Astrocyte of the cerebellum (primary cell): ENCODE results near the gene TM4SF20.

Experiments used
- DNase-seq: peaks from one replicate; pipeline ENCODE4 v3.0.0-alpha.2; 2011; ENCODE audit warnings: low read depth
- H3K4me3 ChIP-seq: 2 replicates; pipeline ENCODE4 v1.5.1; 2011; ENCODE audit warnings: mild to moderate bottlenecking, low read depth, low read length, moderate library complexity
- in situ Hi-C: cut with HindIII; loops from 2 replicates; pipeline ENCODE4 v1.10.0; 2017; ENCODE audit warnings: low sequenced_read_pairs
- TF ChIP-seq, protein P1 (sequence below): IDR thresholded peaks from 2 replicates; pipeline ENCODE4 v1.5.1; 2012; ENCODE audit warnings: low read length, low read depth, moderate library complexity, mild to moderate bottlenecking; ENCODE audit errors: missing control alignments

The TM4SF20 gene

DNA sequence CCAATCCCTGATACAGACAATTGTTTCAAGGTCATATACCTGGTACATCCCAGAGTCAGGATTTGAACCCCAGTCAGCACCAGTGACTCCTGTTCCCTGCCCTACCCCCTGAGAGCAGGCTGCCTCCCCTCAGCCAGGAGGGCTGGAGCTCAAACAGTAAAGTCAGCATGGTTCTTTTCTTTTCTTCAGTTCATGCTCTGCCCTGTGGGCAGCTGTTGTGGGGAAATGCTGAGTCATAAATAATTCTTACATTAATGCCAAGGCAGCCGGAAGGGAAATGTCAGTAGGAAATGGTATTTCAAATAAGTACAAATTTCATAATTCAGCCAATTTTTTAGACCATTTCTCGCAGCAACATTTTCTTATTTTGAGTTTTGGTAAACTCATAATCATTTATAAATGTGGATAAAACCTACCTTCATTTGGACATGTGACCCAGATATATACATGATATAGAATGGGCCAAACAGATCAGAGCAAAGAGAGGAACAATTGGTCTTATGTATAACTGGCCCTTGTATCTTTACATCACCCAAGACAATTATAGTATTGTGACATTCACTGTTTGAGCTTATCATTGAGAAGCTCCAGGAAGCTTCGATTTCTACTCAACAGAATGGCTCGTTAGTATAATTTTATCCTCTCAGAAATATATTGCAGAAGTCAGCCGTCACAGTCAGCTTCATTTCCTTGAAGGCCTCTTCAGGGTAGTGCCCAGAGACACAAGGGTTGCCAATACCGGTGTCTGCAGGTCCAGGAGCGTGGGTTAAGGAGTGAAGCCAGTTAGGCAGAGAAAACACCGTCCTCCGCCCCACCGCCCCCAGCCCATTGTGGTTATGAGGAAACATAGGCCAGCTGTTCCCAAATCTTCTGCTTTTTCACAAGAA lies 36.7 kb upstream of the TM4SF20 start:
- no peak overlapping the region for H3K4me3 ChIP-seq
- DNase-seq, result peak; percentile 55
- TF ChIP-seq, protein P1, sequence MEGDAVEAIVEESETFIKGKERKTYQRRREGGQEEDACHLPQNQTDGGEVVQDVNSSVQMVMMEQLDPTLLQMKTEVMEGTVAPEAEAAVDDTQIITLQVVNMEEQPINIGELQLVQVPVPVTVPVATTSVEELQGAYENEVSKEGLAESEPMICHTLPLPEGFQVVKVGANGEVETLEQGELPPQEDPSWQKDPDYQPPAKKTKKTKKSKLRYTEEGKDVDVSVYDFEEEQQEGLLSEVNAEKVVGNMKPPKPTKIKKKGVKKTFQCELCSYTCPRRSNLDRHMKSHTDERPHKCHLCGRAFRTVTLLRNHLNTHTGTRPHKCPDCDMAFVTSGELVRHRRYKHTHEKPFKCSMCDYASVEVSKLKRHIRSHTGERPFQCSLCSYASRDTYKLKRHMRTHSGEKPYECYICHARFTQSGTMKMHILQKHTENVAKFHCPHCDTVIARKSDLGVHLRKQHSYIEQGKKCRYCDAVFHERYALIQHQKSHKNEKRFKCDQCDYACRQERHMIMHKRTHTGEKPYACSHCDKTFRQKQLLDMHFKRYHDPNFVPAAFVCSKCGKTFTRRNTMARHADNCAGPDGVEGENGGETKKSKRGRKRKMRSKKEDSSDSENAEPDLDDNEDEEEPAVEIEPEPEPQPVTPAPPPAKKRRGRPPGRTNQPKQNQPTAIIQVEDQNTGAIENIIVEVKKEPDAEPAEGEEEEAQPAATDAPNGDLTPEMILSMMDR, result no peak
- in situ Hi-C loops, result no loop called here

DNA sequence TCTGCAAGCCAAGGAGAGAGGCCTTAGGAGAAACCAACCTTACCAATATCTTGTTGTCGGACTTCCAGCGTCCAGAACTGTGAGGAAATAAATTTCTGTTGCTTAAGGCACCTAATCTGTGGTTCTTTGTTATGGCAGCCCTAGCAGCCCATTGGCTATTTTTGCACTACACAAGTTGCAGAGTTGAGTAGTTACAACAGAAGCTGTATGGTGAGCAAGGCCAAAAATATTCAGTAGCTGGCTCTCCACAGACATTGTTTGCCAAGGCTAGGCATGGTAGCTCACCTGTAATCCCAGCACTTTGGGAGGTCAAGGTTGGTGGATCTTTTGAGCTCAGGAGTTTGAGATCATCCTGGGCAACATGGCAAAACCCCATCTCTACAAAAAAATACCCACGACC lies 35.7 kb upstream of the TM4SF20 start:
- in situ Hi-C loops, result no loop called here
- no peak overlapping the region for H3K4me3 ChIP-seq
- no peak for DNase-seq
- TF ChIP-seq, protein P1, result no peak

DNA sequence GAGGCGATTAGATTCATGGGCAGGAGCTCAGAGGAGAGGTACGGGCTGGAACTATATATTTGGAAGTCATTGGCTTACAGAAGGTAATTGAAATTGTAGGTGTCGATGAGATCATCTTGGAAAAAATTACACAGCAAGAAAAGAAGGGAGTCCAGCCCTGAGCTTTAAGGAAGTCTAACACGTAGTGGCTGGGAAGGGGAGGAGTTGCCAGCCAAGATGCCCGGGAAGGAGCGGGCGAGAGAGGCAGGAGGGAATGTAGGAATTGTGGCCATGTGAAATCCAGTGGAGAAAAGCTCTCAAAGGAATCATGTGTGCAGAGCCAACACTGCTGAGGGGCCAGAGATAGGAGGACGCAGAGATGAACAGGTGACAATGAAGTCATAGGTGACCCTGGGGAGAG lies 34.3 kb upstream of the TM4SF20 start:
- in situ Hi-C loops, result no loop called here
- no peak for DNase-seq
- no peak overlapping the region for H3K4me3 ChIP-seq
- TF ChIP-seq, protein P1, result no peak

DNA sequence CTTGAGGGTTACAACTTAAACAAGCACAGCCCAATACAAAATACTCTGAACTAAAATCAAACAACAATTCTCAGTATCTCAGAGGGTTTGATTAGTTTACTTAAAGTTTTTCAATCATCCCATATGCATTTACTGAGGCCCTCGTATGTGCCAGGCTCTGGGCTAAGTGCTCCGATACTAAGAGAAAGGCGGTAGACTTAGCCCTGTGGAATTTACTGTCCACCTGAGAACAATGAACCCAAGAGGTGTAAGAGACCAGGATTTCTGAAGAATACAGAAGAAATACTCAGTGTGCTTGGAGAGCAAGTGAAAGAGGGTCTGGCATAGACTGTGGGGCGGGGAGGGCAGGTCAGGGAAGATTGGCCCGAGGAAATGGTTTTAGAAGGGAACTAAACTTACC lies 33.8 kb upstream of the TM4SF20 start:
- in situ Hi-C loops, result no loop called here
- TF ChIP-seq, protein P1, result no peak

DNA sequence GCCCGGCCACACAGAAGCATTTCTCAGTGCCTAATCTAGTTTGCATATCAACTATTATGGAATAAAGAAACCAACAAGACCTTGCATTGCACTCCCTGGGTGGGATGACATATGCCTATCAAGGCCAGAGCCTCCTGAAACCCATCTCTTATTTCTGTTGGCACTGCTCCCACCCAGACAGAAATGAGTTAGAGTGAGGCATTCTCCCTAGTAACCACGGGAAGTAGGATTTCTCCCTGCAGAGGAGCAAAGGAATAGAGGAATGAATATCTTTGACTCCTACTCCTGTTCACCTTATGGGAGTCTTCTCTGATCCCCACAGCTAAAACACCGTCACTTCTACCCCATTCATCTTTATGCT lies 32.9 kb upstream of the TM4SF20 start:
- no peak for DNase-seq
- H3K4me3 ChIP-seq, result no peak overlapping the region
- in situ Hi-C loops, result no loop called here
- TF ChIP-seq, protein P1, result no peak

More for the DNA sequence above, 33.8 kb upstream of the TM4SF20 start:
- DNase-seq, result no peak
- H3K4me3 ChIP-seq, result no peak overlapping the region

DNA sequence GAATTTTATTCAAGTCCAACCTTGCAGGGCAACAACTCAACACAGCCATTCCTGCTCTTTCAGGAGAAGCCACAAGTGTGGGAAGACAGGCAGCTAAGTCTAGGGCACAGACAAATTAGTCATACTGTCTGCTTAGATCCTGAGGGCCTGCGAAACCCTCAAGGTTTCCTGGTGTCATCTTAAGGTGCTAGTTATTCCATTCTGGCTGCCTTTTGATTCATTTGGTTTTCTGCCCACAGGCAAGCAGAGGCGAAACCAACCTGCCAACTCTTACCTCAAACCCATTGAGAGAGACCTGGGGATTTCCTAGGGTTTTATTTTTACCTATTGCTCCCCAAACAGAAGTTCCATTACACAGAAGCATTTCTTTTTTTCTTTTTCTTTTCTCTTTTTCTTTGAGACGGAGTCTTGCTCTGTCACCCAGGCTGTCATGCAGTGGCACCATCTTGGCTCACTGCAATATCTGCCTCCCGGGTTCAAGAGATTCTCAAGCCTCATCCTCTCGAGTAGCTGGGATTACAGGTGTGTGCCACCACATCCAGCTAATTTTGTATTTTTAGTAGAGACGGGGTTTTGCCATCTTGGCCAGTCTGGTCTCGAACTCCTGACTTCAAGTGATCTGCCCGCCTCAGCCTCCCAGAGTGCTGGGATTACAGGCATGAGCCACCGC lies 32.3 kb upstream of the TM4SF20 start:
- no peak overlapping the region for H3K4me3 ChIP-seq
- no peak for DNase-seq
- in situ Hi-C loops, result no loop called here
- TF ChIP-seq, protein P1, result no peak
